ENCODE results near the gene KDM3B. TPM values are rescaled to one million over a fixed set of nuclear protein-coding genes. Genes with fewer than 3 reads are reported as not detected.

The KDM3B gene
- total and polyA plus RNA-seq, 2 donors (not counting 1 experiment from before 2014, with no cell fraction given): 23.6 to 49.4 TPM

GRCh38 chr5:138469540-138470321 lies 117.2 kb downstream of the KDM3B start:
- Histone ChIP-seq H3K9me3 (ENCODE audit: control insufficient read depth, insufficient read depth, low read depth, low read length) (no peaks in the 10 kb centered on the region), H3K4me2 (ENCODE audit: extremely low read depth, insufficient read depth, low read length) (no peak overlapping the region), H3K79me2 (ENCODE audit: control insufficient read depth, insufficient read depth, low read length) (peaks cover 16% of the 10 kb centered on the region), H4K20me1 (ENCODE audit: control insufficient read depth, extremely low read depth, insufficient read depth, low read length) (no peaks in the 10 kb centered on the region), H2AFZ (ENCODE audit: low read length) (no peak overlapping the region), H3K4me1 (ENCODE audit: control insufficient read depth, extremely low read depth, insufficient read depth, low read length) (no peaks in the 10 kb centered on the region), H3K36me3 (ENCODE audit: control insufficient read depth, insufficient read depth, low read length) (peaks cover 9% of the 10 kb centered on the region), H3K4me3 (replicated peaks in 1 of 4; ENCODE audit: control extremely low read depth in 1 of 4, insufficient read depth in 1 of 4, low read depth in 3 of 4, low read length in 4 of 4) (no peak overlapping the region), H3K9ac (ENCODE audit: insufficient read depth, low read length) (no peak overlapping the region), H3K27ac (ENCODE audit: insufficient read depth, low read length) (no peak overlapping the region), H3K27me3 (ENCODE audit: control insufficient read depth, insufficient read depth, low read length) (no peaks in the 10 kb centered on the region)
- peak; percentile 80 to 83 for DNase-seq (ENCODE audit: low read depth in 2 of 2)
- no peak for TF ChIP-seq EZH2 (IDR thresholded peaks at IDR 0.05; ENCODE audit: low read length, missing control alignments)
- TF ChIP-seq, protein P1, sequence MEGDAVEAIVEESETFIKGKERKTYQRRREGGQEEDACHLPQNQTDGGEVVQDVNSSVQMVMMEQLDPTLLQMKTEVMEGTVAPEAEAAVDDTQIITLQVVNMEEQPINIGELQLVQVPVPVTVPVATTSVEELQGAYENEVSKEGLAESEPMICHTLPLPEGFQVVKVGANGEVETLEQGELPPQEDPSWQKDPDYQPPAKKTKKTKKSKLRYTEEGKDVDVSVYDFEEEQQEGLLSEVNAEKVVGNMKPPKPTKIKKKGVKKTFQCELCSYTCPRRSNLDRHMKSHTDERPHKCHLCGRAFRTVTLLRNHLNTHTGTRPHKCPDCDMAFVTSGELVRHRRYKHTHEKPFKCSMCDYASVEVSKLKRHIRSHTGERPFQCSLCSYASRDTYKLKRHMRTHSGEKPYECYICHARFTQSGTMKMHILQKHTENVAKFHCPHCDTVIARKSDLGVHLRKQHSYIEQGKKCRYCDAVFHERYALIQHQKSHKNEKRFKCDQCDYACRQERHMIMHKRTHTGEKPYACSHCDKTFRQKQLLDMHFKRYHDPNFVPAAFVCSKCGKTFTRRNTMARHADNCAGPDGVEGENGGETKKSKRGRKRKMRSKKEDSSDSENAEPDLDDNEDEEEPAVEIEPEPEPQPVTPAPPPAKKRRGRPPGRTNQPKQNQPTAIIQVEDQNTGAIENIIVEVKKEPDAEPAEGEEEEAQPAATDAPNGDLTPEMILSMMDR (conservative IDR thresholded peaks at IDR 0.05 in 1 of 2, IDR thresholded peaks at IDR 0.05 in 1 of 2; ENCODE audit: low read depth in 1 of 2, low read length in 2 of 2): no peak

- Histone ChIP-seq H3K9me3 (ENCODE audit: control insufficient read depth, insufficient read depth, low read depth, low read length) (no peaks in the 10 kb centered on the region), H3K27me3 (ENCODE audit: control insufficient read depth, insufficient read depth, low read length) (no peaks in the 10 kb centered on the region), H3K4me2 (ENCODE audit: extremely low read depth, insufficient read depth, low read length) (no peak overlapping the region), H4K20me1 (ENCODE audit: control insufficient read depth, extremely low read depth, insufficient read depth, low read length) (no peaks in the 10 kb centered on the region), H2AFZ (ENCODE audit: low read length) (no peak overlapping the region), H3K4me1 (ENCODE audit: control insufficient read depth, extremely low read depth, insufficient read depth, low read length) (no peaks in the 10 kb centered on the region), H3K36me3 (ENCODE audit: control insufficient read depth, insufficient read depth, low read length) (peaks cover 9% of the 10 kb centered on the region), H3K4me3 (replicated peaks in 1 of 4; ENCODE audit: control extremely low read depth in 1 of 4, insufficient read depth in 1 of 4, low read depth in 3 of 4, low read length in 4 of 4) (no peak overlapping the region), H3K79me2 (ENCODE audit: control insufficient read depth, insufficient read depth, low read length) (peaks cover 16% of the 10 kb centered on the region), H3K9ac (ENCODE audit: insufficient read depth, low read length) (no peak overlapping the region), H3K27ac (ENCODE audit: insufficient read depth, low read length) (no peak overlapping the region)
- peak in 1 of 2 donors; percentile 82 for DNase-seq (ENCODE audit: low read depth in 2 of 2)
- no peak for TF ChIP-seq EZH2 (IDR thresholded peaks at IDR 0.05; ENCODE audit: low read length, missing control alignments)
- TF ChIP-seq, protein P1 (conservative IDR thresholded peaks at IDR 0.05 in 1 of 2, IDR thresholded peaks at IDR 0.05 in 1 of 2; ENCODE audit: low read depth in 1 of 2, low read length in 2 of 2): no peak
Observed at GRCh38 chr5:138470322-138471051, 118.0 kb downstream of the KDM3B start.

GRCh38 chr5:138471052-138471361 lies 118.5 kb downstream of the KDM3B start:
- no peak for DNase-seq (ENCODE audit: low read depth in 2 of 2)
- H3K36me3 ChIP-seq (ENCODE audit: control insufficient read depth, insufficient read depth, low read length): peaks cover 9% of the 10 kb centered on the region
- TF ChIP-seq EZH2 (IDR thresholded peaks at IDR 0.05; ENCODE audit: low read length, missing control alignments): no peak
- TF ChIP-seq, protein P1 (conservative IDR thresholded peaks at IDR 0.05 in 1 of 2, IDR thresholded peaks at IDR 0.05 in 1 of 2; ENCODE audit: low read depth in 1 of 2, low read length in 2 of 2): no peak

More at GRCh38 chr5:138471052-138471361, 118.5 kb downstream of the KDM3B start:
- Histone ChIP-seq H3K27ac (ENCODE audit: insufficient read depth, low read length) (no peak overlapping the region), H3K4me2 (ENCODE audit: extremely low read depth, insufficient read depth, low read length) (no peak overlapping the region), H2AFZ (ENCODE audit: low read length) (no peak overlapping the region), H3K79me2 (ENCODE audit: control insufficient read depth, insufficient read depth, low read length) (peaks cover 11% of the 10 kb centered on the region), H3K4me1 (ENCODE audit: control insufficient read depth, extremely low read depth, insufficient read depth, low read length) (no peaks in the 10 kb centered on the region), H4K20me1 (ENCODE audit: control insufficient read depth, extremely low read depth, insufficient read depth, low read length) (no peaks in the 10 kb centered on the region), H3K27me3 (ENCODE audit: control insufficient read depth, insufficient read depth, low read length) (no peaks in the 10 kb centered on the region), H3K4me3 (replicated peaks in 1 of 4; ENCODE audit: control extremely low read depth in 1 of 4, insufficient read depth in 1 of 4, low read depth in 3 of 4, low read length in 4 of 4) (no peak overlapping the region), H3K9me3 (ENCODE audit: control insufficient read depth, insufficient read depth, low read depth, low read length) (no peaks in the 10 kb centered on the region), H3K9ac (ENCODE audit: insufficient read depth, low read length) (no peak overlapping the region)
